Measurements from ENCODE around the gene DYNC1I1.

DNA sequence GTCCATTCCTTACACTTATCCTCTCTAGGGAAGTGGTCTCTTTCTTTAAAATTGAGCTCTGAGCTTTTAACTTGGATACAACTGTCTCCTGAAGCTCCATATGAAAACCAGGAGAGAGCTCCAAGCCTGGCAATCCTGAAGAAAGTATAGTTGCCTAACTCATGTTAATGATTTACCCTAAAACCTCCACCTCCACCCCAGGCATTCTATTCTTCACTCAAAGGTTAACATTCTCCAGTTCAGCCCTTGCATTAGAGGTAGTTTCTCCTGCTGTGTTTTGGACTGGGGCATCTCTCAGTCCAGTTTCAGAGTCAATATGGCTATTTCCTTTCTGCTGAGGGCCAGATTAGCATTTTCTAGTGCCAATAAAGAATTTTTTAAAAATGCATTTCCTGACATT, 354.0 kb downstream of the DYNC1I1 start:
- TF ChIP-seq, protein P1, sequence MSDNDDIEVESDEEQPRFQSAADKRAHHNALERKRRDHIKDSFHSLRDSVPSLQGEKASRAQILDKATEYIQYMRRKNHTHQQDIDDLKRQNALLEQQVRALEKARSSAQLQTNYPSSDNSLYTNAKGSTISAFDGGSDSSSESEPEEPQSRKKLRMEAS (IDR thresholded peaks at IDR 0.05; ENCODE audit: low read depth) = no peak
- TF ChIP-seq CTCF (IDR thresholded peaks at IDR 0.05) = no peak
- no peak for TF ChIP-seq YY1 (IDR thresholded peaks at IDR 0.05; ENCODE audit: low read depth)
